Mesendoderm (in vitro differentiated cells): Measurements from ENCODE around the gene NKPD1.

Experiments
- DNase-seq: peaks from one replicate; pipeline ENCODE4 v3.0.0; 2013
- H2AK5ac ChIP-seq: 2 replicates; pipeline ENCODE4 v1.6.1; 2013; ENCODE audit warnings: low read length, inconsistent platforms
- H2BK120ac ChIP-seq: 2 replicates; pipeline ENCODE4 v1.6.1; 2013; ENCODE audit warnings: low read depth, mild to moderate bottlenecking, low read length, moderate library complexity, mixed read lengths
- H2BK15ac ChIP-seq: replicated peaks from 2 replicates; pipeline ENCODE4 v1.6.1; 2013; ENCODE audit warnings: low read depth, mild to moderate bottlenecking, moderate library complexity
- H2BK5ac ChIP-seq: 2 replicates; pipeline ENCODE4 v1.6.1; 2013; ENCODE audit warnings: low read length, inconsistent platforms
- H3K18ac ChIP-seq: 2 replicates; pipeline ENCODE4 v1.6.1; 2013; ENCODE audit warnings: mild to moderate bottlenecking, low read length, mixed read lengths
- H3K23ac ChIP-seq: one replicate; pipeline ENCODE4 v1.6.1; 2013; ENCODE audit warnings: low read length
- H3K27ac ChIP-seq: 2 replicates; pipeline ENCODE4 v1.5.1; 2013; ENCODE audit warnings: low read depth, mild to moderate bottlenecking, inconsistent platforms, low read length, moderate library complexity
- H3K27me3 ChIP-seq: 2 replicates; pipeline ENCODE4 v1.6.1; 2013; ENCODE audit warnings: low read length, control low read depth, mild to moderate bottlenecking, inconsistent platforms; ENCODE audit not compliant: insufficient read depth, poor library complexity
- H3K36me3 ChIP-seq: 2 replicates; pipeline ENCODE4 v1.6.1; 2013; ENCODE audit warnings: low read length, inconsistent platforms; ENCODE audit not compliant: control insufficient read depth, insufficient read depth
- H3K4ac ChIP-seq: one replicate; pipeline ENCODE4 v1.6.1; 2013; ENCODE audit warnings: low read depth, mild to moderate bottlenecking, low read length, moderate library complexity
- H3K4me1 ChIP-seq: 2 replicates; pipeline ENCODE4 v1.6.1; 2013; ENCODE audit warnings: low read depth, low read length, inconsistent platforms; ENCODE audit not compliant: control insufficient read depth
- H3K4me2 ChIP-seq: 2 replicates; pipeline ENCODE4 v1.6.1; 2013; ENCODE audit warnings: low read length
- H3K4me3 ChIP-seq: 2 replicates; pipeline ENCODE4 v1.5.1; 2013; ENCODE audit warnings: mild to moderate bottlenecking, low read length
- H3K56ac ChIP-seq: one replicate; pipeline ENCODE4 v1.6.1; 2013; ENCODE audit warnings: low read length
- H3K79me1 ChIP-seq: 2 replicates; pipeline ENCODE4 v1.6.1; 2013; ENCODE audit warnings: low read length, inconsistent platforms
- H3K79me2 ChIP-seq: 2 replicates; pipeline ENCODE4 v1.6.1; 2013; ENCODE audit warnings: mild to moderate bottlenecking, low read length; ENCODE audit not compliant: control insufficient read depth, insufficient read depth
- H3K9ac ChIP-seq: 2 replicates; pipeline ENCODE4 v1.6.1; 2013; ENCODE audit warnings: low read length, inconsistent platforms
- H4K5ac ChIP-seq: one replicate; pipeline ENCODE4 v1.6.1; 2013; ENCODE audit warnings: low read length
- H4K8ac ChIP-seq: one replicate; pipeline ENCODE4 v1.6.1; 2013; ENCODE audit warnings: low read depth, mild to moderate bottlenecking, control low read depth, low read length, moderate library complexity
- WGBS: extraction: QIAGEN DNeasy Blood & Tissue Kit; methylation state at CpG from one replicate; pipeline ENCODE4 v1.1.7; 2013; ENCODE audit warnings: low lambda C conversion rate, missing lambda C conversion rate; ENCODE audit not compliant: insufficient coverage; ENCODE audit errors: extremely low coverage; 5-methylcytosine and 5-hydroxymethylcytosine counted together

NKPD1 gene

DNA sequence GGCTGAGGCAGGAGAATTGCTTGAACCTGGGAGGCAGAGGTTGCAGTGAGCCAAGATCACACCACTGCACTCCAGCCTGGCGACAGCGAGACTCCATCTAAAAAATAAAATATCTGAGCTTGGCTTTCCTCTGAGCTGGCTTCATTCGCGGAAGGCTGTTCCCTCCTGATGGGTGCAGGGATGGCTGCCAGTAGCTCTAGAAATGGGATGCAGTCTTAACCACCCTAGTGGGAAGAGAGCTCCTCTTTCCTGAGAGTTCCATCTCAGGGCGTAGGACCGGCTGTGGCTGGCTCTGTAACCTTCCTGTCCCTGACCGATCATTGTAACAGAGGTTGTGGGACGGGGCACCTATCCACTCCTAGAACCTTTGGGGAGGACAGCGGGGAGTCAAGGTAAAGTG lies 35.4 kb downstream of the NKPD1 start:
- no peak overlapping the region for H2BK15ac ChIP-seq
- no peaks in the 10 kb centered on the region for H3K36me3 ChIP-seq
- no peak overlapping the region for H2BK120ac ChIP-seq
- no CpG with 5 or more reads among the region's 9 CpGs for WGBS
- H3K9ac ChIP-seq = no peak overlapping the region
- H3K4me2 ChIP-seq = no peak overlapping the region
- no peak overlapping the region for H3K4ac ChIP-seq
- H3K27me3 ChIP-seq = no peaks in the 10 kb centered on the region
- H3K27ac ChIP-seq = no peak overlapping the region
- H2BK5ac ChIP-seq = no peak overlapping the region
- no peak overlapping the region for H3K4me3 ChIP-seq
- H3K4me1 ChIP-seq = no peaks in the 10 kb centered on the region
- no peak overlapping the region for H4K8ac ChIP-seq
- no peak for DNase-seq
- H3K23ac ChIP-seq = no peak overlapping the region
- no peak overlapping the region for H3K18ac ChIP-seq
- no peak overlapping the region for H3K56ac ChIP-seq
- H3K79me1 ChIP-seq = peaks cover 28% of the 10 kb centered on the region
- H2AK5ac ChIP-seq = no peak overlapping the region
- no peak overlapping the region for H4K5ac ChIP-seq
- H3K79me2 ChIP-seq = peaks cover 16% of the 10 kb centered on the region

DNA sequence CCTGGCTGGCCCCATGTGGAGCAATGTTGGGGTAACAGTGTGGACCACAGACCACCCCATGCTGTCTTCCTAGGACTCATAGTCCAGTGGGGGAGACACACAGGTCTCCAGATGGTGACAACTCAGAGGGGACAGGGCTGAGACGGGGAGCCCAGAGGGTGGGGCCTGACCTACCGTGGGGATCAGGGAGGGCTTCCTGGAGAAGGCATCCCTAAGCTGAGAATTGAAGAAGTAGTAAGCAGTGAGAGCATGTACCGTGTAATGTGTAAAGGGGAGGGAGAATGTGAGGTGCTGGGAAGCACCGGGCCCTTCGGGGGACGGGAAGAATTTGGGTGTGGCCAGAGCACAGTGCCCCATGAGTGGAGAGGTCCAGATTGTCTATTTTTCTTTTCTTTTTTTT lies 36.8 kb downstream of the NKPD1 start:
- Histone ChIP-seq H3K9ac (no peak overlapping the region), H3K18ac (no peak overlapping the region), H3K79me1 (peaks cover 27% of the 10 kb centered on the region), H3K4me2 (no peak overlapping the region), H3K56ac (no peak overlapping the region), H3K23ac (no peak overlapping the region), H3K79me2 (peaks cover 16% of the 10 kb centered on the region), H3K36me3 (no peaks in the 10 kb centered on the region), H4K8ac (no peak overlapping the region), H3K27me3 (no peaks in the 10 kb centered on the region), H4K5ac (no peak overlapping the region), H3K4ac (no peak overlapping the region), H2BK120ac (no peak overlapping the region), H3K4me3 (no peak overlapping the region), H2BK5ac (no peak overlapping the region), H2AK5ac (no peak overlapping the region), H3K4me1 (no peaks in the 10 kb centered on the region), H3K27ac (no peak overlapping the region), H2BK15ac (no peak overlapping the region)
- no peak for DNase-seq
- no CpG with 5 or more reads among the region's 6 CpGs for WGBS

GRCh38 chr19:45123440-45123850 lies 37.3 kb downstream of the NKPD1 start:
- H3K4me1 ChIP-seq = no peaks in the 10 kb centered on the region
- H2BK120ac ChIP-seq = no peak overlapping the region
- no peak overlapping the region for H3K9ac ChIP-seq
- H3K56ac ChIP-seq = no peak overlapping the region
- H2AK5ac ChIP-seq = no peak overlapping the region
- no peak for DNase-seq
- no CpG with 5 or more reads among the region's 9 CpGs for WGBS
- no peak overlapping the region for H3K18ac ChIP-seq
- peaks cover 24% of the 10 kb centered on the region for H3K79me1 ChIP-seq
- no peak overlapping the region for H3K4ac ChIP-seq
- H3K4me3 ChIP-seq = no peak overlapping the region
- no peak overlapping the region for H4K5ac ChIP-seq
- H3K79me2 ChIP-seq = peaks cover 18% of the 10 kb centered on the region
- no peak overlapping the region for H3K4me2 ChIP-seq
- H3K23ac ChIP-seq = no peak overlapping the region
- H3K27ac ChIP-seq = no peak overlapping the region
- no peak overlapping the region for H2BK15ac ChIP-seq
- H4K8ac ChIP-seq = no peak overlapping the region
- no peaks in the 10 kb centered on the region for H3K27me3 ChIP-seq
- no peak overlapping the region for H2BK5ac ChIP-seq
- H3K36me3 ChIP-seq = no peaks in the 10 kb centered on the region

DNA sequence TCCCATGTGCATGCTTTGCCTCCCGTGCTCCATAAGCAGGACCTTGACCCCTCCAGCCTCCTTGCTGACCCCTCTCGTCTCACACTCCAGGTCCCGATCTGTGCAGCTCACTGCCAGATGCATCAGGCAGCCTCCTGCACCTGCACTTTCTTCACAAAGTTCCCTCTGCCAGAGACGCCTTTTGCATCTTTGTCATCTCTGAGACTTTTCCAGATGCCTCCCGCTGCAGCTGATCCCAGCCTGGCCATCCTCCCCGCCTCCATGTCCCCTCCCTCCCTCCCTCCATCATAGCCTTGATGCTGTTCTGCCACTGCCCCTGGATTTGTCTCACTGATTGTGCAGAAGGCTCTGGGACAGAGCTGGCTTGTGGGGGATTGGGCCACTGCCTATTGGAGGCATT lies 38.0 kb downstream of the NKPD1 start:
- no peaks in the 10 kb centered on the region for H3K4me1 ChIP-seq
- WGBS = no CpG with 5 or more reads among the region's 6 CpGs
- H3K23ac ChIP-seq = no peak overlapping the region

GRCh38 chr19:45121827-45122345 lies 38.9 kb downstream of the NKPD1 start:
- Histone ChIP-seq H3K9ac (no peak overlapping the region), H3K27me3 (no peaks in the 10 kb centered on the region), H2BK120ac (no peak overlapping the region), H3K4me3 (no peak overlapping the region), H4K5ac (no peak overlapping the region), H3K23ac (no peak overlapping the region), H3K56ac (no peak overlapping the region), H3K4me2 (no peak overlapping the region), H3K36me3 (no peaks in the 10 kb centered on the region), H4K8ac (no peak overlapping the region), H3K4me1 (no peaks in the 10 kb centered on the region), H2BK5ac (no peak overlapping the region), H3K79me2 (peaks cover 18% of the 10 kb centered on the region), H3K79me1 (peaks cover 30% of the 10 kb centered on the region), H3K18ac (no peak overlapping the region), H2AK5ac (no peak overlapping the region), H3K4ac (no peak overlapping the region), H3K27ac (no peak overlapping the region), H2BK15ac (no peak overlapping the region)
- no CpG with 5 or more reads among the region's 11 CpGs for WGBS
- DNase-seq = no peak

More for the DNA sequence above, 38.0 kb downstream of the NKPD1 start:
- no peak overlapping the region for H3K18ac ChIP-seq
- H3K79me2 ChIP-seq = peaks cover 18% of the 10 kb centered on the region
- H3K79me1 ChIP-seq = peaks cover 29% of the 10 kb centered on the region
- H3K9ac ChIP-seq = no peak overlapping the region
- no peaks in the 10 kb centered on the region for H3K36me3 ChIP-seq
- no peak overlapping the region for H3K4ac ChIP-seq
- no peak overlapping the region for H3K4me3 ChIP-seq
- no peak overlapping the region for H2AK5ac ChIP-seq
- no peak overlapping the region for H3K56ac ChIP-seq
- no peak for DNase-seq
- H3K27me3 ChIP-seq = no peaks in the 10 kb centered on the region
- H2BK120ac ChIP-seq = no peak overlapping the region
- H3K4me2 ChIP-seq = no peak overlapping the region
- no peak overlapping the region for H3K27ac ChIP-seq
- H4K5ac ChIP-seq = no peak overlapping the region
- no peak overlapping the region for H2BK5ac ChIP-seq
- H2BK15ac ChIP-seq = no peak overlapping the region
- H4K8ac ChIP-seq = no peak overlapping the region

- H4K5ac ChIP-seq = no peak overlapping the region
- H3K36me3 ChIP-seq = no peaks in the 10 kb centered on the region
- WGBS = no CpG with 5 or more reads among the region's 6 CpGs
- no peak overlapping the region for H3K4me3 ChIP-seq
- no peak overlapping the region for H4K8ac ChIP-seq
- no peak overlapping the region for H3K27ac ChIP-seq
- H3K18ac ChIP-seq = no peak overlapping the region
- H3K23ac ChIP-seq = no peak overlapping the region
- no peak overlapping the region for H2BK5ac ChIP-seq
- H3K4me1 ChIP-seq = no peaks in the 10 kb centered on the region
- H3K79me2 ChIP-seq = peaks cover 17% of the 10 kb centered on the region
- no peak overlapping the region for H2BK15ac ChIP-seq
- H2AK5ac ChIP-seq = no peak overlapping the region
- H3K56ac ChIP-seq = no peak overlapping the region
- H3K79me1 ChIP-seq = peaks cover 31% of the 10 kb centered on the region
- no peak overlapping the region for H3K4ac ChIP-seq
- no peak for DNase-seq
- no peak overlapping the region for H2BK120ac ChIP-seq
- no peak overlapping the region for H3K4me2 ChIP-seq
- no peaks in the 10 kb centered on the region for H3K27me3 ChIP-seq
- no peak overlapping the region for H3K9ac ChIP-seq
Measured at GRCh38 chr19:45119582-45119981, 41.2 kb downstream of the NKPD1 start.
